ENCODE results near the gene SULT1A1.
"Not testable (repeated sequence)": the region's sequence is repeated elsewhere in the genome, so short reads cannot be mapped to it uniquely, and the experiment has no call there.

DNA sequence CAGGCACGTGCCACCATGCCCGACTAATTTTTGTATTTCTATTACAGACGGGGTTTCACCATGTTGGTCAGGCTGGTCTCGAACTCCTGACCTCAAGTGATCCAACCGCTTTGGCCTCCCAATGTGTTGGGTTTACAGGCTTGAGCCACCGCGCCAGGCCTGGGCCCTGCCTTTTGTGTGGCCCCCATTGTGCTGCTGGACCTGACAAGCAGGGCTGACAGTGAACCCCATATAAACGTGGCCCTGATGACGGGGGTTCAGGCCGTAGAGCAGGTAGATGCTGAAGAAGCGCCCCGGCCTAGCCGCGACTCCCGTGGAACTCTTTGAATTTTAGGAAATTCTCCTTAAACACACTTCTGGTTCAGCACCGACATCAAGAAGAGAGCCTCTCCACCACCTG is 4.7 kb upstream of the SULT1A1 start:
- TF ChIP-seq CTCF (IDR thresholded peaks at IDR 0.05; ENCODE audit: low read length); EZH2 (IDR thresholded peaks at IDR 0.05; ENCODE audit: borderline replicate concordance, low read length): not testable (repeated sequence)
